ENCODE data around the gene XYLT2.
"Not testable (repeated sequence)": the region's sequence is repeated elsewhere in the genome, so short reads cannot be mapped to it uniquely, and the experiment has no call there.

Gene XYLT2

GRCh38 chr17:50380369-50381259 is 34.7 kb downstream of the XYLT2 start:
- H3K4me3 Mint-ChIP-seq, result no peak overlapping the region
- ATAC-seq (no peak), DNase-seq (no peak)
- H3K27me3 Mint-ChIP-seq, result no peaks in the 10 kb centered on the region
- H3K27ac Mint-ChIP-seq, result peak overlapping the region in 1 of 2 donors; percentile 27
- H3K4me1 Mint-ChIP-seq, result no peaks in the 10 kb centered on the region
- H3K9me3 Mint-ChIP-seq, result no peaks in the 10 kb centered on the region

DNA sequence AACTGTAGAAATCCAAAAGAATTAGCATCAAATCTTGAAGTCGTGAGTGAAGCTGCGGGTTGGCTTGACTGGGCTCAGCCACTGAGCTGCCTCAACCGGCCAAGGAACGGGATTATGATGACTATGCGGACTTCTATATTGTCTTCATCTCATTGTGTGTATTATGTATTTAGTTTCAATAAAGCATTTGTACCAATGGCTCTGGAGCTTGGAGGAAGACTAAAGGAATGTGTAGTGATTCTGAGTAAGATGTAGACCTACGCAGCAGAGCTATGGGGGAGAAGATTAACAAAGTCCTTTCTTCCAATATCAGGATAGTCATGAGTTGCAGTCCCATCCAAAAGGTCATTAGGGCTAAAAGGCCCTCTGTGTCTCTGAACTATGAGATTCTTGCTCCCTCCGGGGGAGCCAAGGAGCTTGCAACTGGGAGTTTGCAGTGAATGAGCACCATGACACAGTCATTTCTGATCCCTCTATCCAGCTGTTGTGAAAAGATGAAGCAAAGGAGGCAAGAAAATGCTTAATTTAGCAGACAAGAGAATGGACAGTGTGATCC is 35.4 kb downstream of the XYLT2 start:
- ATAC-seq (no peak), DNase-seq (no peak)
- Mint-ChIP-seq H3K27me3 (no peaks in the 10 kb centered on the region), H3K4me1 (no peaks in the 10 kb centered on the region), H3K4me3 (no peak overlapping the region), H3K9me3 (no peaks in the 10 kb centered on the region), H3K27ac (peak overlapping the region in 1 of 2 donors; percentile 27)

- Mint-ChIP-seq H3K27ac (peak overlapping the region in 1 of 2 donors; percentile 36), H3K9me3 (no peaks in the 10 kb centered on the region), H3K4me1 (no peaks in the 10 kb centered on the region), H3K4me3 (no peak overlapping the region), H3K27me3 (no peaks in the 10 kb centered on the region)
- DNase-seq (no peak), ATAC-seq (no peak)
These were observed 36.0 kb downstream of the XYLT2 start for GRCh38 chr17:50381920-50382319.

- Mint-ChIP-seq H3K9me3 (no peaks in the 10 kb centered on the region), H3K27ac (no peak overlapping the region), H3K4me3 (no peak overlapping the region), H3K4me1 (no peaks in the 10 kb centered on the region), H3K27me3 (no peaks in the 10 kb centered on the region)
- DNase-seq, result no peak
- no peak for ATAC-seq
These were observed 37.0 kb downstream of the XYLT2 start for GRCh38 chr17:50382931-50383330.

DNA sequence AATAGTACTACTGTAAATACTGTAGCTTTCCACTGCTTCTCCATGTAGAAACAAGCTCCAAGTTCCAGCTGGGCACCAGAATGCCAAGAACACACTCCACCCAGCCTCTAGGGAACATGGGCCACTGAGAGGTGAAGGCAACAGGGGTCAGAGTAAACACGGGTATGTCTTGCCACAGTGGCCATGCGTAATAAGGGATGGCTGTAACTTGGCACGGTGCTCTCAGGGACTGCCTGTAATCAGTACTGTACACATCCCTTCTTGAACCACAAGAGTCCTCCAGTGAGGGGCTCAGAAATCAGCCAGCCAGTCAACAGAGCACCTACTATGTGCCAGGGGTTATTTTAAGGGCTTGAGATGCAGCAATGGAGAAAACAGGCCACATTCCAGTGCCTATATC is 40.6 kb downstream of the XYLT2 start:
- Mint-ChIP-seq H3K9me3 (no peaks in the 10 kb centered on the region), H3K27ac (peak overlapping the region in 1 of 2 donors; percentile 77), H3K4me1 (no peaks in the 10 kb centered on the region), H3K27me3 (no peaks in the 10 kb centered on the region), H3K4me3 (no peak overlapping the region)
- ATAC-seq (no peak), DNase-seq (no peak)

- Mint-ChIP-seq H3K27ac (no peak overlapping the region), H3K9me3 (no peaks in the 10 kb centered on the region), H3K27me3 (no peaks in the 10 kb centered on the region), H3K4me1 (no peaks in the 10 kb centered on the region), H3K4me3 (no peak overlapping the region)
- DNase-seq (no peak), ATAC-seq (no peak)
These were observed 42.8 kb downstream of the XYLT2 start for GRCh38 chr17:50388728-50389127.

DNA sequence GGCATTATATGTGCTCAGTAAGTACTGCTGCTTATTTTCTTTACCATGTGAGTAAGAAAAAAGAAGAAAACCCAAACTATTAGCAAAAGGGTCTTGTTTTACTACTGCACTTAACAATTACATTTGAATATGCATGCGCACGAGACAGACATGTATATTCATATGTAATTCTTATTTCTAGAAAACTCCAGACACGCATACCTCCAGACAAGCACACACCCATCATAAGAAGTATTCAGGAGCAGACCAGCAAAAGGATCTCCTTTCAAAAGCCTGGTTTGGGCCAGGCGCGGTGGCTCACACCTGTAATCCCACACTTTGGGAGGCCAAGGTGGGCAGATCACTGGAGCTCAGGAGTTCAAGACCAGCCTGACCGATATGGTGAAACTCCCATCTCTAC is 43.6 kb downstream of the XYLT2 start:
- no peak for DNase-seq
- Mint-ChIP-seq H3K27ac (no peak overlapping the region), H3K9me3 (no peaks in the 10 kb centered on the region), H3K27me3 (no peaks in the 10 kb centered on the region), H3K4me1 (peaks cover under 1% of the 10 kb centered on the region), H3K4me3 (no peak overlapping the region)
- no peak for ATAC-seq

GRCh38 chr17:50392621-50393020 is 46.7 kb downstream of the XYLT2 start:
- H3K4me3 Mint-ChIP-seq, result no peak overlapping the region
- H3K27ac Mint-ChIP-seq, result no peak overlapping the region
- no peaks in the 10 kb centered on the region for H3K9me3 Mint-ChIP-seq
- ATAC-seq (no peak), DNase-seq (no peak)
- H3K27me3 Mint-ChIP-seq, result no peaks in the 10 kb centered on the region
- H3K4me1 Mint-ChIP-seq, result peaks cover 23% of the 10 kb centered on the region

GRCh38 chr17:50393700-50394099 is 47.8 kb downstream of the XYLT2 start:
- no peak for ATAC-seq
- no peak for DNase-seq
- Mint-ChIP-seq H3K4me1 (peaks cover 28% of the 10 kb centered on the region), H3K27ac (peak overlapping the region in 1 of 2 donors; percentile 82), H3K9me3 (no peaks in the 10 kb centered on the region), H3K4me3 (no peak overlapping the region), H3K27me3 (no peaks in the 10 kb centered on the region)

- Mint-ChIP-seq H3K4me3 (peak overlapping the region in 1 of 2 donors; percentile 74), H3K4me1 (peaks cover 28% of the 10 kb centered on the region), H3K27ac (peak overlapping the region in 1 of 2 donors; percentile 86), H3K27me3 (no peaks in the 10 kb centered on the region), H3K9me3 (no peaks in the 10 kb centered on the region)
- DNase-seq, result no peak
- ATAC-seq, result no peak
These were observed 48.8 kb downstream of the XYLT2 start for GRCh38 chr17:50394711-50395110.

- Mint-ChIP-seq H3K4me3 (peak overlapping the region; percentile 74 to 96), H3K27ac (peak overlapping the region; percentile 91 to 98), H3K4me1 (peaks cover 28% of the 10 kb centered on the region), H3K9me3 (no peaks in the 10 kb centered on the region), H3K27me3 (no peaks in the 10 kb centered on the region)
- ATAC-seq, result peak; percentile 47
- DNase-seq, result peak in 1 of 2 donors; percentile 26
These were observed 50.6 kb downstream of the XYLT2 start for GRCh38 chr17:50396261-50397110.

DNA sequence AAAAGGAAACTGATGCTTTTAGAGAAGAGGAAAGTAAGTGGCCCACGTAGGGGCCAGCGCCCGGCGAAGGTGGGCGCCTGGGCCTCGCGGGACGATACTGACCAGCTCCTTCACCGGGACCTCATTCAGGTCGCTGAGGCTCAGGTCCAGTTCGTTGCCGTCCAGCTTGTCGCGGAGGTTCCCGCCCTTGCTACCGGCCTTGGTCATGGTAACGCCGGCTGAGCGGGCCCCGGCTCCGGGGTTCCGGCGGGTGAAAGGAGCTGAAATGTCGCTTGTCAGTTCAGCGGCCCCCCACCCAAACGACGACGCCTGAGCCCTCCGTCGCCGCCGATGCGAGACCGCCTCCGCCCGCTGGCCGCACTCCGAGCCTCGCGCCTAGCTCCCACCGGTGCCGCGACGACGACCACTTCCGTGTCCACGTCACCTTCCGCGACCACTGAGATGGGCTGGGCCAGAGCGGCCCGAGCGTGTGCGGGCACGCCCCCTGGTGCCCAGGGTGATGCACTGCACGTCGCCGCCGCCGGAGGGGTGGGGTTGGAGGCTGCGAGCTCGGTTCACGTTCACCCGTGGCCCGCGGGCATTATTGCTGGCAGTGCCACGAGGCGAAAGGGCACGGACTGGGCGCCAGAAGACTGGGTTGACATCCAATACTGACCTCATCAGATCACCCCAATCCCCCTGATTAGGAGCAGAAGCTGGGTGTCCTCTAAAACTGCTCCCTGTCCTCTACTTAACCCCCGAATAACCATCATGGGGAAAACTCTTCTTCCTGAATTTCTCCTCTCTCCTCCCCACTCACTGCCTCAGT is 51.4 kb downstream of the XYLT2 start, which contains the start of gene LRRC59:
TSS of gene LRRC59 (minus strand) at position 413 of the 808 bp plus-strand sequence. CDS start at position 207, 206 bp downstream.
- Mint-ChIP-seq H3K4me3 (peak within 1 kb of the TSS; percentile 74 to 96), H3K27me3 (no peaks in the 10 kb centered on the region), H3K4me1 (peaks cover 28% of the 10 kb centered on the region), H3K9me3 (no peaks in the 10 kb centered on the region), H3K27ac (peak within 1 kb of the TSS; percentile 91 to 98)
- DNase-seq (peak; percentile 93 to 94), ATAC-seq (peak; percentile 99)

GRCh38 chr17:50397919-50398285 is 52.0 kb downstream of the XYLT2 start:
- H3K9me3 Mint-ChIP-seq, result no peaks in the 10 kb centered on the region
- no peak for ATAC-seq
- H3K4me3 Mint-ChIP-seq, result peak overlapping the region; percentile 74 to 96
- peaks cover 28% of the 10 kb centered on the region for H3K4me1 Mint-ChIP-seq
- no peaks in the 10 kb centered on the region for H3K27me3 Mint-ChIP-seq
- peak overlapping the region; percentile 29 to 92 for H3K27ac Mint-ChIP-seq
- no peak for DNase-seq

DNA sequence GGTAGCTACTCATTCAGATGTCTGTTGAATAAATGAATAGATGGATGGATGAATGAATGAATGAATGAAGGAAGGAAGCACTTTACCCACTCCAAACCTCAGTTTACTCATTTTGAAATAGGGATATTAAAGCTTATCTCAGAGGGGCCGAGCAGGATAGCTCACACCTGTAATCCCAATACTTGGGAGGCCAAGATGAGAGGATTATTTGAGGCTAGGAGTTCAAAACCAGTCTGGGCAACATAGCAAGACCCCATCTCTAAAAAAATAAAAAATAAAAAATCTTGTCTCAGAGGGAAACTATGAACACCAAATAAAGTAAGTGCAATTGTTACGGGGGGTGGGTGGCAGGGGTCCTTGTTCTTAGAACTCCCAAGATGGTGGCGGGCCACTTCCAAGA is 52.7 kb downstream of the XYLT2 start:
- ATAC-seq, H3K27me3 Mint-ChIP-seq, H3K9me3 Mint-ChIP-seq, H3K4me3 Mint-ChIP-seq, DNase-seq, H3K27ac Mint-ChIP-seq: not testable (repeated sequence)
- peaks cover 28% of the 10 kb centered on the region for H3K4me1 Mint-ChIP-seq

- not testable (repeated sequence) for DNase-seq, H3K27ac Mint-ChIP-seq, H3K9me3 Mint-ChIP-seq, H3K27me3 Mint-ChIP-seq, H3K4me3 Mint-ChIP-seq, ATAC-seq
- H3K4me1 Mint-ChIP-seq, result peaks cover 27% of the 10 kb centered on the region
These were observed 53.7 kb downstream of the XYLT2 start for GRCh38 chr17:50399591-50399990.

Data from stimulated activated naive CD8-positive, alpha-beta T cell treated with anti-CD3 and anti-CD28 coated beads, Interleukin-15, amount 100 ng/mL, for 72 hours (primary cell).